D721Med (cell line): ENCODE measurements around the gene IQGAP2.
"Not testable (repeated sequence)": the region's sequence is repeated elsewhere in the genome, so short reads cannot be mapped to it uniquely, and the experiment has no call there.

Experiments
- DNase-seq: peaks from one replicate; pipeline ENCODE4 v3.0.0; 2011; ENCODE audit warnings: low spot score; ENCODE audit not compliant: insufficient read length
- FAIRE-seq: peaks from 2 replicates; lab custom pipeline; 2011; peaks lifted over from hg19 to GRCh38; lab: Jason Lieb, UNC
- CTCF ChIP-seq: IDR thresholded peaks from 2 replicates; pipeline ENCODE4 v1.5.1; 2012; ENCODE audit warnings: mild to moderate bottlenecking, control low read depth; ENCODE audit not compliant: insufficient read depth; ENCODE audit errors: missing control alignments

Gene IQGAP2

DNA sequence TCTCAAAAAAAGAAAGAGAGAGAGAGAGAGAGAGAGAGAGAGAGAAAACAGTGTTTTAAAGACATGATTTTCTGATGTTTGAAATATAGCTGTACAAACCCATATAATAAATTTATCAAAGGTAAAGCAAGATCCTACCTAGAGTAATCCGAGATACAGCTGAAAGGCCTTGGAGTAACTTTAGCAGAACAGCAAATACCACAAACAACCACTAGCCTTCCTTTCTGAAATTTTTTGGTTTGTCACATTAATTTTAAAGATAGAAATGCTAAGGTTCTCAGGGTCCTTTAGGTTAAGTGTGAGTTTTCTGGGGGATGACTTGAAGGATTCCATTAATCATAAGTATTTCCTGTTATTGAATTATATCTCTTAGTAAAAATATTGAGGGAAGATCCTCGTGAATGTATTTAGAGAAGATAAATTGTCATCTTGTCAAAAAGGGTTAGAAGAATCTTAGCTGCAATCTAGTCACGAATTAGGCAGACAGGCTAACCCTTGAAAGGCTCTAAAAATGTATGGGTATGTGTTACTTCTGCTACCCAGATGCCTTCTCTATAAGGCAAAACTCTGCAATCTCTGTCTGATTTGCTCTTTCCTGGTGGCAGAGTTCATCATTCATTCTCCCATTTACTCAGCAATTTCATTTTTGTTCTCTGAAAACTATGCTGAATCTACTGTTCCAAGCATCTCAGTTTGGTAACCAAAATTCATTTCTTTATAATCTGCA is 192.8 kb downstream of the IQGAP2 start:
- DNase-seq (no peak), FAIRE-seq (no peak)
- no peak for TF ChIP-seq CTCF

GRCh38 chr5:76598531-76598930 is 195.4 kb downstream of the IQGAP2 start:
- no peak for TF ChIP-seq CTCF
- no peak for FAIRE-seq
- no peak for DNase-seq

DNA sequence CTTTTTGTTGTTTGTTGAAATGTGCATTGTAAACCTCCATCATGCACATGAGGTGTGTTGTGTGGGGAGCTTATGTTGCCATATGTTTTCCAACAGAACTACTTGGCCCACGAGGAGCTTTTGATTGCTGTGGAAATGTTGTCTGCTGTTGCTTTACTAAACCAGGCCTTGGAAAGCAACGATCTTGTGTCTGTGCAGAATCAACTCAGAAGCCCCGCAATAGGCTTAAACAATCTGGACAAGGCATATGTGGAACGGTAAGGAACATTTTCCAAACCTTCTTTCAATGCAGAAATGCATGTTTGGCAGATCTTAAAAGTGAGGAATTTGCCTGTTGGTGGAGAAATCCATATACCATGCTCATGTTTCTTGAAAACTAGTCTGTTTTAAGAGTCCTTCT is 197.6 kb downstream of the IQGAP2 start:
- no peak for TF ChIP-seq CTCF
- DNase-seq (no peak), FAIRE-seq (no peak)

- DNase-seq (no peak), FAIRE-seq (peak; percentile 55)
- TF ChIP-seq CTCF: peak; percentile 75
Observed at GRCh38 chr5:76601470-76601869, 198.4 kb downstream of the IQGAP2 start.

- DNase-seq (no peak), FAIRE-seq (no peak)
- peak; percentile 8 for TF ChIP-seq CTCF
Observed at GRCh38 chr5:76602094-76602726, 199.1 kb downstream of the IQGAP2 start.

DNA sequence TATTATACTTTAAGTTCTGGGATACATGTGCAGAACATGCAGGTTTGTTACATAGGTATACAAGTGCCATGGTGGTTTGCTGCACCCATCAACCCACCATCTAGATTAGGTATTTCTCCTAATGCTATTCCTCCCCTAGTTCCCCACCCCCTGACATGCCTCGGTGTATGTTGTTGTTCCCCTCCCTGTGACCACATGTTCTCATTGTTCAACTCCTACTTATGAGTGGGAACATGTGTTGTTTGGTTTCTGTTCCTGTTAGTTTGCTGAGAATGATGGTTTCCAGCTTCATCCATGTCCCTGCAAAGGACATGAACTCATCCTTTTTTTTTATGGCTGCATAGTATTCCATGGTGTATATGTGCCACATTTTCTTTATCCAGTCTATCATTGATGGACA is 200.9 kb downstream of the IQGAP2 start:
- DNase-seq, FAIRE-seq: not testable (repeated sequence)

GRCh38 chr5:76604838-76605237 is 201.8 kb downstream of the IQGAP2 start:
- no peak for TF ChIP-seq CTCF
- no peak for FAIRE-seq
- no peak for DNase-seq
